Lower lobe of right lung (tissue), 2 donors: Measurements from ENCODE around the gene ZNF519. TPM values are rescaled to one million over a fixed set of nuclear protein-coding genes. Genes with fewer than 3 reads are reported as not detected.

Experiments
- ATAC-seq, 2 donors: fragments of 200-7000 bp; cut with Tn5 transposase; one replicate each; pipeline ENCODE4 v1.9.1; 2020 to 2022; ENCODE audit warnings: mild to moderate bottlenecking in 2 of 2, moderate library complexity in 2 of 2
- DNase-seq: peaks from one replicate; pipeline ENCODE4 v3.0.0-alpha.2; 2020
- H3K27ac ChIP-seq: fragments of 200-600 bp; one replicate; pipeline ENCODE4 v1.8.0; 2022
- H3K27me3 ChIP-seq: fragments of 200-600 bp; one replicate; pipeline ENCODE4 v1.8.0; 2022; ENCODE audit warnings: low read depth
- H3K36me3 ChIP-seq: fragments of 200-600 bp; one replicate; pipeline ENCODE4 v1.8.0; 2022; ENCODE audit warnings: mild to moderate bottlenecking
- H3K4me1 ChIP-seq: fragments of 200-600 bp; one replicate; pipeline ENCODE4 v1.8.0; 2022
- H3K4me3 ChIP-seq: fragments of 200-600 bp; one replicate; pipeline ENCODE4 v1.8.0; 2022; ENCODE audit warnings: mild to moderate bottlenecking
- H3K9me3 ChIP-seq: fragments of 200-600 bp; one replicate; pipeline ENCODE4 v1.8.0; 2022
- CTCF ChIP-seq: fragments of 200-600 bp; IDR thresholded peaks from one replicate; pipeline ENCODE4 v1.8.0; 2022; ENCODE audit warnings: antibody characterized with exemption, mild to moderate bottlenecking
- intact Hi-C: fragments of 100-400 bp; cut with DNase I; formaldehyde crosslinking; loops from one replicate; pipeline ENCODE4 v1.11.0; 2022
- total RNA-seq: library from RNA; stranded (reverse); fragmentation: NEBNext Ultra II Directional; extraction: Animal tissue kit (Norgen Biotek cat#: 25700); gene quantifications from one replicate; pipeline ENCODE4 v1.2.1, GENCODE V29; 2021
- donor health status: DM: no; HTN: yes; CAD: no; lungs with severe emphysema.

Gene ZNF519
- total RNA-seq, 1 donor from 2014 or later, result 7.0 TPM

- intact Hi-C loops, result no loop called here
- Histone ChIP-seq H3K27me3 (no peaks in the 10 kb centered on the region), H3K27ac (no peak overlapping the region)
Observed at GRCh38 chr18:14104906-14105748, 27.1 kb downstream of the ZNF519 start.

GRCh38 chr18:14104201-14104600 is 28.0 kb downstream of the ZNF519 start:
- no peaks in the 10 kb centered on the region for H3K36me3 ChIP-seq
- H3K27me3 ChIP-seq, result no peaks in the 10 kb centered on the region
- DNase-seq (no peak), ATAC-seq (no peak)
- no peak overlapping the region for H3K27ac ChIP-seq
- no peak overlapping the region for H3K4me3 ChIP-seq
- peaks cover 26% of the 10 kb centered on the region for H3K9me3 ChIP-seq
- no peak for TF ChIP-seq CTCF
- no peaks in the 10 kb centered on the region for H3K4me1 ChIP-seq
- intact Hi-C loops, result no loop called here

More at GRCh38 chr18:14104906-14105748, 27.1 kb downstream of the ZNF519 start:
- no peak for TF ChIP-seq CTCF
- peaks cover 29% of the 10 kb centered on the region for H3K9me3 ChIP-seq
- no peaks in the 10 kb centered on the region for H3K36me3 ChIP-seq
- no peaks in the 10 kb centered on the region for H3K4me1 ChIP-seq
- no peak for ATAC-seq
- DNase-seq, result no peak
- no peak overlapping the region for H3K4me3 ChIP-seq

- intact Hi-C loops, result no loop called here
- H3K4me1 ChIP-seq, result no peaks in the 10 kb centered on the region
- no peak for TF ChIP-seq CTCF
- ATAC-seq (no peak), DNase-seq (no peak)
- peaks cover 16% of the 10 kb centered on the region for H3K9me3 ChIP-seq
- no peaks in the 10 kb centered on the region for H3K27me3 ChIP-seq
- H3K4me3 ChIP-seq, result no peak overlapping the region
- no peak overlapping the region for H3K27ac ChIP-seq
- H3K36me3 ChIP-seq, result no peaks in the 10 kb centered on the region
Observed at GRCh38 chr18:14100503-14101286, 31.5 kb downstream of the ZNF519 start.

GRCh38 chr18:14098428-14098827 is 33.8 kb downstream of the ZNF519 start:
- no peaks in the 10 kb centered on the region for H3K9me3 ChIP-seq
- no peak for ATAC-seq

GRCh38 chr18:14097761-14098160 is 34.5 kb downstream of the ZNF519 start:
- intact Hi-C loops, result no loop called here
- H3K4me1 ChIP-seq, result no peaks in the 10 kb centered on the region
- no peak for TF ChIP-seq CTCF
- no peak overlapping the region for H3K4me3 ChIP-seq
- no peaks in the 10 kb centered on the region for H3K9me3 ChIP-seq
- ATAC-seq, result no peak
- H3K36me3 ChIP-seq, result no peaks in the 10 kb centered on the region
- DNase-seq, result no peak
- H3K27ac ChIP-seq, result no peak overlapping the region
- H3K27me3 ChIP-seq, result no peaks in the 10 kb centered on the region

More at GRCh38 chr18:14098428-14098827, 33.8 kb downstream of the ZNF519 start:
- Histone ChIP-seq H3K27ac (no peak overlapping the region), H3K4me3 (no peak overlapping the region), H3K4me1 (no peaks in the 10 kb centered on the region), H3K27me3 (no peaks in the 10 kb centered on the region), H3K36me3 (no peaks in the 10 kb centered on the region)
- intact Hi-C loops, result no loop called here
- no peak for TF ChIP-seq CTCF
- DNase-seq, result no peak
